ENCODE measurements around the gene SEPTIN2.

SEPTIN2 gene

DNA sequence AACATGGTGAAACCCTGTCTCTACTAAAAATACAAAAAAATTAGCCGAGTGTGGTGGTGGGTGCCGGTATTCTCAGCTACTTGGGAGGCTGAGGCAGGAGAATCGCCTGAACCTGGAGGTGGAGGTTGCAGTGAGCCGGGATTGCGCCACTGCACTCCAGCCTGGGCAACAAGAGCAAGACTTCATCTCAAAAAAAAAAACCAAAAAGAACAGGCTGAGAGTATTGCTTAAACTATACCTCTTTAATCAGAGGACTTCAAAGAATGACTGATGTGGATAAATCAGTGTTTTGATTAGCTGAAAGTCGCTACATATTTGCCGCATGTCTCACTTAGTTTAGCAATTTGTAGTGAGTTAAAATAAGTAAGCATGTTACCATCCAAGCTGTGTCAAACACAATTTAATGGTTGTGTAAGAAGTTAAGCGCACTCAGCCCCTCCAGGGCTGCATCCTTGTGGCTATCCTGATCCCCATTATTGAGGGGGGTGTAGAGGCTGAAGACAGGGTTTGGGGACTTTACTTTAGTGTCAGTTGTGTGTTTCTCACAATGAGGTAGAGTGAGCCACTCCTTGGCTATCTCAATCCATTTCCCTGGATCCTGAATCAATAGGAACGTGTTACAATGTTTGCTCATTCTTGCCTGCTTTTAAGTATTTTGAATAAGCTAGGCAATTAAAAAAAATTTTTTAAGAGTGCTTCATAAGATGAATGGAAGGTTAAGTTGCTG lies 29.4 kb downstream of the SEPTIN2 start:
- TF ChIP-seq, protein P1, sequence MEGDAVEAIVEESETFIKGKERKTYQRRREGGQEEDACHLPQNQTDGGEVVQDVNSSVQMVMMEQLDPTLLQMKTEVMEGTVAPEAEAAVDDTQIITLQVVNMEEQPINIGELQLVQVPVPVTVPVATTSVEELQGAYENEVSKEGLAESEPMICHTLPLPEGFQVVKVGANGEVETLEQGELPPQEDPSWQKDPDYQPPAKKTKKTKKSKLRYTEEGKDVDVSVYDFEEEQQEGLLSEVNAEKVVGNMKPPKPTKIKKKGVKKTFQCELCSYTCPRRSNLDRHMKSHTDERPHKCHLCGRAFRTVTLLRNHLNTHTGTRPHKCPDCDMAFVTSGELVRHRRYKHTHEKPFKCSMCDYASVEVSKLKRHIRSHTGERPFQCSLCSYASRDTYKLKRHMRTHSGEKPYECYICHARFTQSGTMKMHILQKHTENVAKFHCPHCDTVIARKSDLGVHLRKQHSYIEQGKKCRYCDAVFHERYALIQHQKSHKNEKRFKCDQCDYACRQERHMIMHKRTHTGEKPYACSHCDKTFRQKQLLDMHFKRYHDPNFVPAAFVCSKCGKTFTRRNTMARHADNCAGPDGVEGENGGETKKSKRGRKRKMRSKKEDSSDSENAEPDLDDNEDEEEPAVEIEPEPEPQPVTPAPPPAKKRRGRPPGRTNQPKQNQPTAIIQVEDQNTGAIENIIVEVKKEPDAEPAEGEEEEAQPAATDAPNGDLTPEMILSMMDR (conservative IDR thresholded peaks at IDR 0.05) = no peak
- no peak overlapping the region for H3K27ac ChIP-seq

DNA sequence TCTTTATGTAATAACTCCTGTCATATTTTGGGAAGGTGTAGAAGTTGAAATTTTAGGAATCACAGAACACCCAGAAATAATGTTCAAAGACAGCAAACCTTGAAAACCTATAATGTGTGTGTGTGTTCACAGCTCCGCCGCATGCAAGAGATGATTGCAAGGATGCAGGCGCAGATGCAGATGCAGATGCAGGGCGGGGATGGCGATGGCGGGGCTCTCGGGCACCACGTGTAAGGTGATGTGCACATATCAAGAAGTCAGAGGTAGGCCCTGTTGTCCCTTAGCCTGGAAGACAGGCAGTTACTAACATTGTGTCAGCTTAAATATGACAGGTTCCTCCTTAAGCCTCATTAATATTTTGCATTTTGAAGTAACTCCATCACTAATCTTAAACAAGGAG lies 34.2 kb downstream of the SEPTIN2 start:
- TF ChIP-seq, protein P1 (conservative IDR thresholded peaks at IDR 0.05) = no peak
- H3K27ac ChIP-seq = peak overlapping the region; percentile 85

DNA sequence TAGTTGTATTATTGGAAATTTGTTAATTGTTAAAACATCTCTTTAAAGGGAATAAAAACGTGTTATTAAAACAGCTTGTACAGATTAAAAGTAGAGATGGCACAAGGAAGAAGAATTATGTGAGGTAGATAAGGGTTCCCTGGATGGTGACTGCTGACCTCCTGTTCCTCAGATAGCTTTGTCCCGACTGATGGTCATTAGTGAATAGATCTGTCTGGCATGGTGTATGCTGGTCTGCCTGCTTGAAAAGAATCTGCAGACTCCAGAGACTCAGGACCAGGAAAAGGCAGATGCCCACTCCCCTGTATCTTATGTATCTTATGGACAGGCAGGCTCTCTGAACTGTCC lies 34.8 kb downstream of the SEPTIN2 start:
- H3K27ac ChIP-seq = peak overlapping the region; percentile 85

DNA sequence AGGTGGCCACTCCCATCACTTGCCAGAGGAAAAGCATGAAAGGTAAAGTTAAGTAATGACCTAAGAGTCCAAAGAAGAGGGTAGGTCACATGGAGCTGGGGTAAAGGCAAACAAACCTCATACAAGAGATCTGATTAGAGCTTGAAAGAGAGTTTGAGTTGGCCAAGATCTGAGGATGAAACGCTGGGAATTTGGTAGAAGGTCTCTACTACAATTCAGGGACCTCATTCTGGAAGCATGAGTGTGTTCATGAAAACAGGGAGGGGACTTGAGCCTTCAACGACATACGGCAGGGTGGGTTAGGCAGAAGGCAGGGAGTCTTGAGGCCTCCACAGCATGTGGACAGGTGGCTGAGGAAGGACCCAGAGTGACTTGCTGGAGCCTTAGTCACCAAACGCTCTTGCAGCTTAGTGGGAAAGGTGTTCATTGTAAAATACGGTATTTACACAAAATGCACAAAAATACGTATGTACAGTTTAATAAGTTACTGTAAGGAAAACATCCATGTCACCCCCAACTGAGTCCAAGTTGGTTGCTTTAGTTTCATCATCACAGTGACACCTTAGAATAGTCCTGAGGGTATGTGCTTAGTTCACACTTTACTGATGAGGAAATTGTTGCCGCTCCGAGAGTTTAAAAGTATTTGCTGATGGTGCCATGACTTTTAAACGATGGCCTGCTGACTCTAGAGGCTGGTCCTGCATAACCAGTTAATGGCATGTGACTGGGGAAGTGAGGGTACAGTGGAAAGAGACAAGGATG lies 35.3 kb downstream of the SEPTIN2 start:
- TF ChIP-seq, protein P1 (conservative IDR thresholded peaks at IDR 0.05) = no peak
- H3K27ac ChIP-seq = peak overlapping the region; percentile 85

More for the DNA sequence above, 34.8 kb downstream of the SEPTIN2 start:
- TF ChIP-seq, protein P1 (conservative IDR thresholded peaks at IDR 0.05) = no peak

DNA sequence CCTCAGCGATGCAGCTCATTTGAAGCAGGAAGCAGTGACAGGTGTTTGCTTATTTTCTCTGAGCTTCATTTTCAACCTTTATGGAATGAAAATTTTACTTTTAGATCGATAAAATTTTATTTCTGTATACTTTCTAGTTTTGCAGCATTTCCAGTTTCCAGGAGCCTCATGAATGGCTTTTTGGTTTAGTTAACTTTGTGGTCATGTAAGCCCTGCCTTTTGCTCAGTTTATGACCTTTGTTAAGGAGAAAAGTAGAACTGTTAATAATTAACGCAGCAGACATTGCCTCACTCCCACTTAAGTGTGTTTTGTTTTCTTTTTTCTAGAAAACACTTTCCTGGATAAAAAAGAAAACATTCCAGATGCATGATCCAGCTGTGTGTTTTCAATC lies 35.9 kb downstream of the SEPTIN2 start:
- peak overlapping the region; percentile 85 for H3K27ac ChIP-seq
- TF ChIP-seq, protein P1 (conservative IDR thresholded peaks at IDR 0.05) = no peak

DNA sequence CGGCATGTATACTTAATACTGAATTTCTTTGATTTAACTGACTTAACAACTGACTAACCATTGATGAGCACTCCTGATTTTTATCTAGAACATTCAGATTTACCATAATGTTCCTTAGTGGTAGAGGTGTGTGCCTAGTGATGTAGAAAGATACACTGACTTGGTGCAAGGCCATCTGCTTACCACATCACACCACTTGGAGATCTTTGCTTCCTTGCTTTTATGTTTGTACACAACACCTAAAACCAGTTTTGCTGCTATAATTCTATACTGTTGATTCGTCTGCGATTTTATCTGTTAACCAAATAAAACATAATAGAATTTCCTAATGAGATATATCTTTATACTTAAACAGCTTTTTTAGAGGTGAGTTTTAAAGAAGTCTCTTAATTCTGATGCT lies 36.5 kb downstream of the SEPTIN2 start:
- TF ChIP-seq, protein P1 (conservative IDR thresholded peaks at IDR 0.05) = no peak
- H3K27ac ChIP-seq = peak overlapping the region; percentile 85

Measured in VCaP (cell line).